HG02973 (cell line): Measurements from ENCODE around the gene FAM98B.

ENCODE experiments used
- ATAC-seq: cut with Tn5 transposase; IDR thresholded peaks from one replicate; pipeline ENCODE4 v1.9.1; 2021; ENCODE audit warnings: moderate library complexity; ENCODE audit not compliant: unreplicated experiment

The FAM98B gene

GRCh38 chr15:38535491-38536200, 81.7 kb downstream of the FAM98B start:
- ATAC-seq = no peak

GRCh38 chr15:38536201-38536676, 82.3 kb downstream of the FAM98B start:
- ATAC-seq = no peak
